H9 (cell line): ENCODE measurements around the gene B4GALNT4. TPM values are rescaled to one million over a fixed set of nuclear protein-coding genes. Genes with fewer than 3 reads are reported as not detected.
"Not testable (repeated sequence)": the region's sequence is repeated elsewhere in the genome, so short reads cannot be mapped to it uniquely, and the experiment has no call there.

Experiments
- DNase-seq: peaks from one replicate; pipeline ENCODE4 v3.0.0-alpha.2; 2017
- H2AFZ ChIP-seq: one replicate; pipeline ENCODE4 v1.6.1; 2013; ENCODE audit warnings: mild to moderate bottlenecking, low read length, control low read depth, moderate library complexity
- H2AK5ac ChIP-seq: 2 replicates; pipeline ENCODE4 v1.6.1; 2013; ENCODE audit warnings: low read length, control low read depth, mixed read lengths; ENCODE audit not compliant: insufficient read length
- H2BK120ac ChIP-seq: one replicate; pipeline ENCODE4 v1.6.1; 2013; ENCODE audit warnings: low read depth, mild to moderate bottlenecking, low read length, control low read depth, inconsistent platforms; ENCODE audit not compliant: poor library complexity, severe bottlenecking
- H2BK12ac ChIP-seq: 2 replicates; pipeline ENCODE4 v1.6.1; 2013; ENCODE audit warnings: low read length, control low read depth, mixed read lengths, low read depth; ENCODE audit not compliant: insufficient read length
- H2BK15ac ChIP-seq: 2 replicates; pipeline ENCODE4 v1.6.1; 2013; ENCODE audit warnings: low read depth, low read length, control low read depth
- H2BK20ac ChIP-seq: one replicate; pipeline ENCODE4 v1.6.1; 2013; ENCODE audit warnings: low read depth, mild to moderate bottlenecking, low read length, control low read depth, inconsistent platforms; ENCODE audit not compliant: poor library complexity, severe bottlenecking
- H2BK5ac ChIP-seq: 2 replicates; pipeline ENCODE4 v1.6.1; 2013; ENCODE audit warnings: low read length, control low read depth, mixed read lengths; ENCODE audit not compliant: insufficient read length
- H3K14ac ChIP-seq: 2 replicates; pipeline ENCODE4 v1.6.1; 2013; ENCODE audit warnings: low read length, control low read depth; ENCODE audit not compliant: insufficient read depth
- H3K18ac ChIP-seq: 2 replicates; pipeline ENCODE4 v1.6.1; 2013; ENCODE audit warnings: low read depth, mild to moderate bottlenecking, mixed read lengths, low read length, control low read depth; ENCODE audit not compliant: insufficient read length
- H3K23ac ChIP-seq: 2 replicates; pipeline ENCODE4 v1.6.1; 2013; ENCODE audit warnings: low read length, control low read depth, mixed read lengths, low read depth; ENCODE audit not compliant: insufficient read length
- H3K23me2 ChIP-seq: 2 replicates; pipeline ENCODE4 v1.6.1; 2013; ENCODE audit warnings: low read depth, mild to moderate bottlenecking, mixed read lengths, low read length, control low read depth; ENCODE audit not compliant: insufficient read length, poor library complexity, severe bottlenecking
- H3K27ac ChIP-seq: 2 replicates; pipeline ENCODE4 v1.5.1; 2013; ENCODE audit warnings: low read length, control low read depth, mixed read lengths, low read depth; ENCODE audit not compliant: insufficient read length
- H3K27me3 ChIP-seq: 2 replicates; pipeline ENCODE4 v1.6.1; 2013; ENCODE audit warnings: low read length, control low read depth, inconsistent platforms; ENCODE audit not compliant: insufficient read depth
- H3K4ac ChIP-seq: 2 replicates; pipeline ENCODE4 v1.6.1; 2013; ENCODE audit warnings: low read depth, mild to moderate bottlenecking, control low read depth, inconsistent platforms, low read length, moderate library complexity
- H3K4me1 ChIP-seq: 2 replicates; pipeline ENCODE4 v1.6.1; 2013; ENCODE audit warnings: low read length, control low read depth, inconsistent platforms; ENCODE audit not compliant: insufficient read depth
- H3K4me2 ChIP-seq: 2 replicates; pipeline ENCODE4 v1.6.1; 2013; ENCODE audit warnings: low read length, control low read depth, mixed read lengths; ENCODE audit not compliant: insufficient read length, insufficient read depth
- H3K56ac ChIP-seq: 2 replicates; pipeline ENCODE4 v1.6.1; 2013; ENCODE audit warnings: low read depth, mild to moderate bottlenecking, mixed read lengths, low read length, control low read depth; ENCODE audit not compliant: insufficient read length
- H3K79me1 ChIP-seq: 2 replicates; pipeline ENCODE4 v1.6.1; 2013; ENCODE audit warnings: low read depth, mild to moderate bottlenecking, moderate library complexity, low read length, control low read depth, inconsistent platforms; ENCODE audit not compliant: insufficient read depth, poor library complexity, severe bottlenecking
- H3K79me2 ChIP-seq: 2 replicates; pipeline ENCODE4 v1.6.1; 2013; ENCODE audit warnings: low read length, control low read depth, inconsistent platforms; ENCODE audit not compliant: insufficient read depth
- H3K9ac ChIP-seq: 2 replicates; pipeline ENCODE4 v1.6.1; 2013; ENCODE audit warnings: low read length, control low read depth, mixed read lengths; ENCODE audit not compliant: insufficient read length; ENCODE audit errors: extremely low read depth
- H3K9me3 ChIP-seq: one replicate; pipeline ENCODE4 v1.6.1; 2013; ENCODE audit warnings: low read depth, low read length, inconsistent platforms; ENCODE audit not compliant: control insufficient read depth
- H3T11ph ChIP-seq: one replicate; pipeline ENCODE4 v1.6.1; 2013; ENCODE audit warnings: mild to moderate bottlenecking, low read length, control low read depth, inconsistent platforms
- H4K20me1 ChIP-seq: one replicate; pipeline ENCODE4 v1.6.1; 2013; ENCODE audit not compliant: control insufficient read depth, insufficient read length, insufficient read depth
- H4K5ac ChIP-seq: 2 replicates; pipeline ENCODE4 v1.6.1; 2013; ENCODE audit warnings: low read depth, mild to moderate bottlenecking, mixed read lengths, low read length, control low read depth; ENCODE audit not compliant: insufficient read length
- H4K8ac ChIP-seq: replicated peaks from 2 replicates; pipeline ENCODE4 v1.6.1; 2013; ENCODE audit warnings: low read length, control low read depth, mixed read lengths, low read depth; ENCODE audit not compliant: insufficient read length
- H4K91ac ChIP-seq: 2 replicates; pipeline ENCODE4 v1.6.1; 2013; ENCODE audit warnings: low read depth, mild to moderate bottlenecking, moderate library complexity, mixed read lengths, low read length, control low read depth; ENCODE audit not compliant: insufficient read length
- H3K27ac Mint-ChIP-seq, 3 experiments: 2 replicates in 2 of 3; 3 replicates in 1 of 3; pipeline ENCODE4 v1.8.0; 2020 to 2021; ENCODE audit warnings: mixed read lengths in 3 of 3, mild to moderate bottlenecking in 1 of 3, moderate library complexity in 1 of 3
- H3K27me3 Mint-ChIP-seq: 2 replicates; pipeline ENCODE4 v1.8.0; 2021; ENCODE audit warnings: low read depth, mild to moderate bottlenecking, moderate library complexity, mixed read lengths
- H3K36me3 Mint-ChIP-seq, 3 experiments: 2 replicates in 2 of 3; 3 replicates in 1 of 3; pipeline ENCODE4 v1.8.0; 2020 to 2021; ENCODE audit warnings: low read depth in 3 of 3, mixed read lengths in 3 of 3; ENCODE audit not compliant: insufficient read depth in 1 of 3
- H3K4me1 Mint-ChIP-seq, 2 experiments: 2 replicates each; pipeline ENCODE4 v1.8.0; 2020; ENCODE audit warnings: mixed read lengths in 2 of 2
- H3K4me3 Mint-ChIP-seq, 2 experiments: 2 replicates in 1 of 2; 3 replicates in 1 of 2; pipeline ENCODE4 v1.8.0; 2020 to 2021; ENCODE audit warnings: mild to moderate bottlenecking in 2 of 2, mixed read lengths in 2 of 2, moderate library complexity in 1 of 2
- H3K9me3 Mint-ChIP-seq, 2 experiments: 2 replicates in 1 of 2; 3 replicates in 1 of 2; pipeline ENCODE4 v1.8.0; 2020; ENCODE audit warnings: mild to moderate bottlenecking in 2 of 2, mixed read lengths in 2 of 2, moderate library complexity in 1 of 2
- WGBS: extraction: QIAGEN DNeasy Blood & Tissue Kit; methylation state at CpG from one replicate; pipeline ENCODE4 v1.1.7; 2013; ENCODE audit warnings: missing lambda C conversion rate, low lambda C conversion rate, mixed read lengths; ENCODE audit not compliant: insufficient read length; ENCODE audit errors: extremely low coverage; 5-methylcytosine and 5-hydroxymethylcytosine counted together
- total RNA-seq: library from RNA; stranded (reverse); gene quantifications from 2 replicates; pipeline ENCODE4 v1.2.1, GENCODE V29; 2021

Gene B4GALNT4
- total RNA-seq, 1 experiment from 2014 or later = 105 TPM

- H3K56ac ChIP-seq, H3K36me3 Mint-ChIP-seq, H3K23me2 ChIP-seq, H4K5ac ChIP-seq, H3T11ph ChIP-seq, H3K4ac ChIP-seq, DNase-seq, H3K4me3 Mint-ChIP-seq, H3K9me3 ChIP-seq, H4K8ac ChIP-seq, H3K27me3 ChIP-seq, H3K79me2 ChIP-seq, H3K9me3 Mint-ChIP-seq, H2BK15ac ChIP-seq, H3K79me1 ChIP-seq, H3K27ac ChIP-seq, H3K14ac ChIP-seq, H2AFZ ChIP-seq, H3K23ac ChIP-seq, H2BK120ac ChIP-seq, H2BK12ac ChIP-seq, H4K91ac ChIP-seq, H3K4me2 ChIP-seq, H3K4me1 ChIP-seq, H3K18ac ChIP-seq, H4K20me1 ChIP-seq, H3K9ac ChIP-seq, H2AK5ac ChIP-seq, H2BK20ac ChIP-seq, H2BK5ac ChIP-seq, H3K27ac Mint-ChIP-seq: not testable (repeated sequence)
- peaks cover 26 to 38% of the 10 kb centered on the region in 2 experiments for H3K4me1 Mint-ChIP-seq
- WGBS = no CpG with 5 or more reads among the region's 16 CpGs
- peaks cover 13% of the 10 kb centered on the region for H3K27me3 Mint-ChIP-seq
These were observed 19.1 kb upstream of the B4GALNT4 start for GRCh38 chr11:350033-350722.
